Thoracic aorta (tissue), 2 donors: ENCODE measurements around the gene SLN. TPM values are rescaled to one million over a fixed set of nuclear protein-coding genes. Genes with fewer than 3 reads are reported as not detected.

Experiments
- ATAC-seq: fragments of 150-250 bp; one replicate; pipeline ENCODE4 v1.8.0; 2017; ENCODE audit warnings: low read depth; ENCODE audit not compliant: insufficient number of reproducible peaks, low FRiP score
- DNase-seq: peaks from one replicate; pipeline ENCODE4 v3.0.0-alpha.2; 2020; ENCODE audit warnings: low spot score
- H3K27ac ChIP-seq, 2 donors: fragments of 200-600 bp; sonication (generic); 1 replicate in 1 of 2; 2 replicates in 1 of 2; pipeline ENCODE4 v1.5.1; 2016; ENCODE audit warnings: mild to moderate bottlenecking in 2 of 2, moderate library complexity in 2 of 2
- H3K27me3 ChIP-seq: fragments of 200-600 bp; sonication (generic); replicated peaks from 2 replicates; pipeline ENCODE4 v1.6.0; 2016; ENCODE audit warnings: mild to moderate bottlenecking; ENCODE audit not compliant: insufficient read depth
- H3K36me3 ChIP-seq: fragments of 200-600 bp; sonication (generic); one replicate; pipeline ENCODE4 v1.5.1; 2016
- H3K4me1 ChIP-seq, 2 donors: fragments of 200-600 bp; sonication (generic); 1 replicate in 1 of 2; 2 replicates in 1 of 2; pipeline versions ENCODE4 v1.5.1 to v1.6.0; 2016; ENCODE audit warnings: low read depth in 2 of 2, mild to moderate bottlenecking in 1 of 2; ENCODE audit not compliant: control insufficient read depth in 1 of 2
- H3K4me3 ChIP-seq: fragments of 200-600 bp; sonication (generic); 2 replicates; pipeline ENCODE4 v1.5.1; 2016; ENCODE audit warnings: mild to moderate bottlenecking
- H3K9me3 ChIP-seq: fragments of 200-600 bp; sonication (generic); 2 replicates; pipeline ENCODE4 v1.5.1; 2016
- CTCF ChIP-seq: fragments of 200-600 bp; sonication (generic); IDR thresholded peaks from one replicate; pipeline ENCODE4 v1.5.1; 2019; ENCODE audit warnings: antibody characterized with exemption
- total RNA-seq, 2 donors: library from RNA; depleted of rRNA; stranded (reverse); fragments of >200 nt; gene quantifications; one replicate each; pipeline versions ENCODE4 v1.1.0 to v1.2.3, GENCODE V29; 2016

Gene SLN
- total RNA-seq, 2 donors from 2014 or later: 1.2 TPM; not detected in 1

- no peak overlapping the region for H3K27ac ChIP-seq
- ATAC-seq: no peak
Measured at GRCh38 chr11:107683807-107684206, 28.0 kb downstream of the SLN start.

GRCh38 chr11:107683061-107683460 is 28.8 kb downstream of the SLN start:
- TF ChIP-seq CTCF: no peak
- no peaks in the 10 kb centered on the region for H3K9me3 ChIP-seq
- DNase-seq: no peak
- H3K36me3 ChIP-seq: no peaks in the 10 kb centered on the region
- ATAC-seq: no peak
- no peaks in the 10 kb centered on the region for H3K27me3 ChIP-seq
- no peaks in the 10 kb centered on the region for H3K4me1 ChIP-seq
- H3K4me3 ChIP-seq: no peak overlapping the region
- no peak overlapping the region for H3K27ac ChIP-seq

More at GRCh38 chr11:107683807-107684206, 28.0 kb downstream of the SLN start:
- no peaks in the 10 kb centered on the region for H3K27me3 ChIP-seq
- H3K4me3 ChIP-seq: no peak overlapping the region
- TF ChIP-seq CTCF: peak; percentile 16
- H3K9me3 ChIP-seq: no peaks in the 10 kb centered on the region
- no peaks in the 10 kb centered on the region for H3K36me3 ChIP-seq
- no peak for DNase-seq
- H3K4me1 ChIP-seq: no peaks in the 10 kb centered on the region

- Histone ChIP-seq H3K4me3 (no peak overlapping the region), H3K4me1 (no peaks in the 10 kb centered on the region), H3K27ac (no peak overlapping the region), H3K27me3 (no peaks in the 10 kb centered on the region), H3K9me3 (no peaks in the 10 kb centered on the region), H3K36me3 (no peaks in the 10 kb centered on the region)
- TF ChIP-seq CTCF: no peak
- DNase-seq (no peak), ATAC-seq (no peak)
Measured at GRCh38 chr11:107682572-107682971, 29.3 kb downstream of the SLN start.

- no peak for TF ChIP-seq CTCF
- ATAC-seq (no peak), DNase-seq (no peak)
- H3K4me3 ChIP-seq: no peak overlapping the region
- H3K4me1 ChIP-seq: no peaks in the 10 kb centered on the region
- no peaks in the 10 kb centered on the region for H3K9me3 ChIP-seq
- no peaks in the 10 kb centered on the region for H3K27me3 ChIP-seq
- no peak overlapping the region for H3K27ac ChIP-seq
- no peaks in the 10 kb centered on the region for H3K36me3 ChIP-seq
Measured at GRCh38 chr11:107682171-107682570, 29.7 kb downstream of the SLN start.

- Histone ChIP-seq H3K4me3 (no peak overlapping the region), H3K9me3 (no peaks in the 10 kb centered on the region), H3K27me3 (no peaks in the 10 kb centered on the region), H3K36me3 (no peaks in the 10 kb centered on the region), H3K4me1 (no peaks in the 10 kb centered on the region), H3K27ac (no peak overlapping the region)
- no peak for TF ChIP-seq CTCF
- ATAC-seq: no peak
- no peak for DNase-seq
Measured at GRCh38 chr11:107679255-107680024, 32.4 kb downstream of the SLN start.
